ENCODE results near the gene DPYD. TPM values are rescaled to one million over a fixed set of nuclear protein-coding genes. Genes with fewer than 3 reads are reported as not detected.

The DPYD gene
- total RNA-seq, 4 donors from 2014 or later: 30.9 to 66.6 (median 48.2) TPM

GRCh38 chr1:97123717-97124431 lies 797.0 kb downstream of the DPYD start:
- Histone ChIP-seq H3K27me3 (no peaks in the 10 kb centered on the region), H3K4me1 (peaks cover 0 to 4% of the 10 kb centered on the region in 2 donors), H3K4me3 (no peak overlapping the region), H3K27ac (no peak overlapping the region), H3K36me3 (no peaks in the 10 kb centered on the region), H3K9me3 (no peaks in the 10 kb centered on the region)
- peak; percentile 46 to 69 for DNase-seq
- intact Hi-C loops (cut with DNase I; ENCODE audit: low total_unique reads): no loop called here
- TF ChIP-seq POLR2A (IDR thresholded peaks at IDR 0.05) (no peak), CTCF (IDR thresholded peaks at IDR 0.05) (no peak)

DNA sequence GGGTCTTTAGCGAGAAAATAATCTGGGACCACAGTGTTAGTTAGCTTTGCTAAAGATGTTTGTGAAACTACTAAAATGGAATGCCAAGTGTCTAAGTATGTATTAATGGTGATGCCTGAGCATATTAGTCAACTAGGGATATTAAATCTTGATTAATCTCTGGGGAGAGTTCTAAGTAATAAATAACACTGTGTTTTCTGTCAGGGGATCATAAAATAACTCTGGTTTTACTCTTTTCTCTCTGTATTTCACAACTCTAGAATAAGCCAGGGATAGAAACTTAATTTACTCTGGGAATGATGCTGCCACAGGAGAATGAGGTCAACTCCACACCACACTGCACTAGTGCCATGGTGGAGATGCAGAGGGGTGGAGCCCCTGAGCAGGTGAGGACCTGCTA lies 800.0 kb downstream of the DPYD start:
- peak; percentile 16 to 17 for DNase-seq
- H3K36me3 ChIP-seq: no peaks in the 10 kb centered on the region

DNA sequence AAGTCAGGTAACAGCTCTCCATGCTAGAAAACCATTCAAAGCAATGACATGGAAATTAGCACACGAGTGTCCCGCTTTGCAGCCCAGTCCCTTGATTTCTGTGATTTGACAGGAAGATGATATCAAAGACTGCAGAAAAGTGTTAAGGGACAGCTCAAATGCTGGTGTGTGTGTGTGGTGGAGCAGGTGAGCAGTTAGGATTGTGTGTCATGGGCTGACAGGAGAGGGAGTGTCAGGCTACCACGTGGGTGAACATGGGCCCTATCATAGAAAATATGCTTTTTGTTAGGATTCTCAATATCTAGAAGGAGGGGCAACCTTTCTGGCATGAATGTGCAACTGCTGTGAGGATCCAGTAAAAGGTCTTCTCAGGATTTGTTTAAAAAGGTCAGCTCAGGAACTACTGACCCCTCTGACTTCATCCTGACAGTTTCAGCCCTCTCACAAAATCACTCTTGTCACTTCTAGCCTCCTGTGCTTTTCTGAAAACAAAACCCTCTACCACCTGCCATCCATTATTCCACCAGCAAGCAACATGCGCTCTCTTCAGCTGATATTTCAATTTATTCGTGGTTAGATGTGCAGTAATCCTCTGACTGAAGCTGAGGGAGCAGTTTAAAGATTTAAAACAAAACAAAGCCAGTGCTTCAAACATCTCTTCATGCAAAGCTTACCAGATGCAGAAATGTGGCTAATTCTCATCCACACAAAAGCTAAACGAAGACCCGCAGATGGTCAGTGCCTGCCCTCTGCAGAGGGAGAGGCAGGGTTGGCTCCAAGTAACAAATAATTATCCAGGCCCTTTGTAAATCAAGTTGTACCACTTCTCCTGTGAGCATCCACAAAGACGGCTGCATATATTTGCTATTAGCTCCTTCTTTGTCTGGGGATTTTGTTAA lies 801.3 kb downstream of the DPYD start:
- H3K4me1 ChIP-seq: peaks cover 0 to 2% of the 10 kb centered on the region in 2 donors
- intact Hi-C loops (cut with DNase I; ENCODE audit: low total_unique reads): no loop called here
- TF ChIP-seq CTCF (IDR thresholded peaks at IDR 0.05) (no peak), POLR2A (IDR thresholded peaks at IDR 0.05) (no peak)

More for the DNA sequence above, 800.0 kb downstream of the DPYD start:
- intact Hi-C loops (cut with DNase I; ENCODE audit: low total_unique reads): no loop called here
- H3K4me3 ChIP-seq: no peak overlapping the region
- no peaks in the 10 kb centered on the region for H3K9me3 ChIP-seq
- H3K4me1 ChIP-seq: peaks cover 0 to 4% of the 10 kb centered on the region in 2 donors
- no peak for TF ChIP-seq CTCF (IDR thresholded peaks at IDR 0.05)
- H3K27me3 ChIP-seq: no peaks in the 10 kb centered on the region
- H3K27ac ChIP-seq: peak overlapping the region; percentile 38 to 46

GRCh38 chr1:97114842-97115241 lies 806.0 kb downstream of the DPYD start:
- TF ChIP-seq CTCF (IDR thresholded peaks at IDR 0.05) (no peak), POLR2A (IDR thresholded peaks at IDR 0.05) (no peak)
- DNase-seq: no peak
- Histone ChIP-seq H3K27me3 (no peaks in the 10 kb centered on the region), H3K9me3 (no peaks in the 10 kb centered on the region), H3K27ac (no peak overlapping the region), H3K4me1 (no peaks in the 10 kb centered on the region), H3K36me3 (no peaks in the 10 kb centered on the region), H3K4me3 (no peak overlapping the region)
- intact Hi-C loops (cut with DNase I; ENCODE audit: low total_unique reads): no loop called here

More for the DNA sequence above, 801.3 kb downstream of the DPYD start:
- DNase-seq: no peak
- Histone ChIP-seq H3K27me3 (no peaks in the 10 kb centered on the region), H3K9me3 (no peaks in the 10 kb centered on the region), H3K4me3 (no peak overlapping the region), H3K36me3 (no peaks in the 10 kb centered on the region), H3K27ac (peak overlapping the region in 1 of 2 donors; percentile 22)

GRCh38 chr1:97112442-97112841 lies 808.4 kb downstream of the DPYD start:
- no peak overlapping the region for H3K27ac ChIP-seq
- H3K4me3 ChIP-seq: no peak overlapping the region
- no peaks in the 10 kb centered on the region for H3K4me1 ChIP-seq
- DNase-seq: no peak
- intact Hi-C loops (cut with DNase I; ENCODE audit: low total_unique reads): no loop called here
- H3K27me3 ChIP-seq: no peaks in the 10 kb centered on the region
- H3K9me3 ChIP-seq: no peaks in the 10 kb centered on the region
- TF ChIP-seq CTCF (IDR thresholded peaks at IDR 0.05): no peak
- no peak for TF ChIP-seq POLR2A (IDR thresholded peaks at IDR 0.05)
- no peaks in the 10 kb centered on the region for H3K36me3 ChIP-seq

Data from uterus (tissue), 4 donors.